HepG2 (cell line): ENCODE data around the gene ZNF629. TPM values are rescaled to one million over a fixed set of nuclear protein-coding genes. Genes with fewer than 3 reads are reported as not detected.
A peak's percentile ranks its signal among the peaks of the same experiment; 100 is the strongest.

Source experiments
- ATF7-NPFF ChIP-seq: sonication (generic); formaldehyde crosslinking; IDR thresholded peaks from 2 replicates; pipeline ENCODE4 v1.8.1; 2023; ENCODE audit warnings: mild to moderate bottlenecking, low read depth, missing genetic modification reagents, moderate library complexity
- ATRX ChIP-seq: sonication (generic); formaldehyde crosslinking; IDR thresholded peaks from 2 replicates; pipeline ENCODE4 v1.4.0; 2020; ENCODE audit warnings: missing genetic modification reagents, borderline replicate concordance
- BCL3 ChIP-seq: sonication (generic); formaldehyde crosslinking; IDR thresholded peaks from 2 replicates; pipeline ENCODE4 v1.5.1; 2020; ENCODE audit warnings: mild to moderate bottlenecking, missing genetic modification reagents, moderate library complexity
- HES4 ChIP-seq: sonication (generic); formaldehyde crosslinking; IDR thresholded peaks from 2 replicates; pipeline ENCODE4 v1.9.0; 2021; ENCODE audit warnings: mild to moderate bottlenecking, missing genetic modification reagents, borderline replicate concordance
- KLF11 ChIP-seq: IDR thresholded peaks from 2 replicates; pipeline ENCODE4 v1.6.1; 2016; ENCODE audit warnings: missing compliant biosample characterization
- NFE2 ChIP-seq: sonication (generic); formaldehyde crosslinking; IDR thresholded peaks from 2 replicates; pipeline ENCODE4 v1.4.0; 2020; ENCODE audit warnings: missing genetic modification reagents
- SATB2 ChIP-seq: sonication (generic); formaldehyde crosslinking; IDR thresholded peaks from 2 replicates; pipeline ENCODE4 v1.5.0; 2020; ENCODE audit warnings: missing genetic modification reagents
- TAF15 ChIP-seq: fragments of 200-400 bp; formaldehyde crosslinking; IDR thresholded peaks from one replicate; pipeline ENCODE4 v1.6.1; 2018; ENCODE audit warnings: mild to moderate bottlenecking, low read depth, low read length; ENCODE audit not compliant: poor library complexity, severe bottlenecking
- ZNF276 ChIP-seq: sonication (generic); formaldehyde crosslinking; IDR thresholded peaks from 2 replicates; pipeline ENCODE4 v1.4.0; 2020; ENCODE audit warnings: mild to moderate bottlenecking, low read depth, missing genetic modification reagents
- ZNF563 ChIP-seq: sonication (generic); formaldehyde crosslinking; IDR thresholded peaks from 2 replicates; pipeline ENCODE4 v1.8.0; 2022; ENCODE audit warnings: mild to moderate bottlenecking, moderate library complexity, missing genetic modification reagents
- ZNF672 ChIP-seq: sonication (generic); formaldehyde crosslinking; IDR thresholded peaks from 2 replicates; pipeline ENCODE4 v1.8.1; 2022; ENCODE audit warnings: missing genetic modification reagents
- ZSCAN31 ChIP-seq: sonication (generic); formaldehyde crosslinking; IDR thresholded peaks from 2 replicates; pipeline ENCODE4 v1.5.0; 2020; ENCODE audit warnings: low read depth, mild to moderate bottlenecking, missing genetic modification reagents
- polyA plus RNA-seq, 8 experiments: library from polyadenylated mRNA; depleted of rRNA in 3 of 8; stranded (reverse) in 7 of 8; unstranded in 1 of 8; fragments of >200 nt; fragmentation: Illumina TruSeq in 4 of 8; extraction: Trizol in 4 of 8; gene quantifications; 2 replicates each; pipeline versions ENCODE4 v1.2.1 to v1.2.3, GENCODE V29; 2011 to 2016; ENCODE audit warnings: low read depth in 4 of 8, missing spikeins in 1 of 8, mixed read lengths in 1 of 8; ENCODE audit not compliant: insufficient read depth in 1 of 8
- total RNA-seq, 5 experiments: library from RNA; depleted of rRNA; stranded (reverse); fragments of >200 nt; fragmentation: Illumina TruSeq; extraction: Trizol; gene quantifications; 2 replicates each; pipeline ENCODE4 v1.2.3, GENCODE V29; 2016; ENCODE audit warnings: low read depth in 1 of 5
- TF ChIP-seq, protein P1 (sequence below): sonication (generic); formaldehyde crosslinking; IDR thresholded peaks from one replicate; pipeline ENCODE4 v1.5.1; 2020; ENCODE audit warnings: mild to moderate bottlenecking, missing genetic modification reagents; ENCODE audit errors: not compliant biosample characterization
- TF ChIP-seq, protein P2 (sequence below): sonication (generic); formaldehyde crosslinking; IDR thresholded peaks from 2 replicates; pipeline ENCODE4 v1.4.0; 2020; ENCODE audit warnings: missing genetic modification reagents
- TF ChIP-seq, protein P3 (sequence below): sonication (generic); formaldehyde crosslinking; IDR thresholded peaks from 2 replicates; pipeline ENCODE4 v1.5.0; 2020; ENCODE audit warnings: missing genetic modification reagents, mild to moderate bottlenecking, borderline replicate concordance

The ZNF629 gene
- total and polyA plus RNA-seq, 2 of the 13 experiments (the other 11 are each of a cell fraction or from before 2014, with no cell fraction given): 6.1 to 16.5 TPM

GRCh38 chr16:30786115-30786935 lies 680 bp downstream of the ZNF629 start (continued):
- TF ChIP-seq, protein P1, sequence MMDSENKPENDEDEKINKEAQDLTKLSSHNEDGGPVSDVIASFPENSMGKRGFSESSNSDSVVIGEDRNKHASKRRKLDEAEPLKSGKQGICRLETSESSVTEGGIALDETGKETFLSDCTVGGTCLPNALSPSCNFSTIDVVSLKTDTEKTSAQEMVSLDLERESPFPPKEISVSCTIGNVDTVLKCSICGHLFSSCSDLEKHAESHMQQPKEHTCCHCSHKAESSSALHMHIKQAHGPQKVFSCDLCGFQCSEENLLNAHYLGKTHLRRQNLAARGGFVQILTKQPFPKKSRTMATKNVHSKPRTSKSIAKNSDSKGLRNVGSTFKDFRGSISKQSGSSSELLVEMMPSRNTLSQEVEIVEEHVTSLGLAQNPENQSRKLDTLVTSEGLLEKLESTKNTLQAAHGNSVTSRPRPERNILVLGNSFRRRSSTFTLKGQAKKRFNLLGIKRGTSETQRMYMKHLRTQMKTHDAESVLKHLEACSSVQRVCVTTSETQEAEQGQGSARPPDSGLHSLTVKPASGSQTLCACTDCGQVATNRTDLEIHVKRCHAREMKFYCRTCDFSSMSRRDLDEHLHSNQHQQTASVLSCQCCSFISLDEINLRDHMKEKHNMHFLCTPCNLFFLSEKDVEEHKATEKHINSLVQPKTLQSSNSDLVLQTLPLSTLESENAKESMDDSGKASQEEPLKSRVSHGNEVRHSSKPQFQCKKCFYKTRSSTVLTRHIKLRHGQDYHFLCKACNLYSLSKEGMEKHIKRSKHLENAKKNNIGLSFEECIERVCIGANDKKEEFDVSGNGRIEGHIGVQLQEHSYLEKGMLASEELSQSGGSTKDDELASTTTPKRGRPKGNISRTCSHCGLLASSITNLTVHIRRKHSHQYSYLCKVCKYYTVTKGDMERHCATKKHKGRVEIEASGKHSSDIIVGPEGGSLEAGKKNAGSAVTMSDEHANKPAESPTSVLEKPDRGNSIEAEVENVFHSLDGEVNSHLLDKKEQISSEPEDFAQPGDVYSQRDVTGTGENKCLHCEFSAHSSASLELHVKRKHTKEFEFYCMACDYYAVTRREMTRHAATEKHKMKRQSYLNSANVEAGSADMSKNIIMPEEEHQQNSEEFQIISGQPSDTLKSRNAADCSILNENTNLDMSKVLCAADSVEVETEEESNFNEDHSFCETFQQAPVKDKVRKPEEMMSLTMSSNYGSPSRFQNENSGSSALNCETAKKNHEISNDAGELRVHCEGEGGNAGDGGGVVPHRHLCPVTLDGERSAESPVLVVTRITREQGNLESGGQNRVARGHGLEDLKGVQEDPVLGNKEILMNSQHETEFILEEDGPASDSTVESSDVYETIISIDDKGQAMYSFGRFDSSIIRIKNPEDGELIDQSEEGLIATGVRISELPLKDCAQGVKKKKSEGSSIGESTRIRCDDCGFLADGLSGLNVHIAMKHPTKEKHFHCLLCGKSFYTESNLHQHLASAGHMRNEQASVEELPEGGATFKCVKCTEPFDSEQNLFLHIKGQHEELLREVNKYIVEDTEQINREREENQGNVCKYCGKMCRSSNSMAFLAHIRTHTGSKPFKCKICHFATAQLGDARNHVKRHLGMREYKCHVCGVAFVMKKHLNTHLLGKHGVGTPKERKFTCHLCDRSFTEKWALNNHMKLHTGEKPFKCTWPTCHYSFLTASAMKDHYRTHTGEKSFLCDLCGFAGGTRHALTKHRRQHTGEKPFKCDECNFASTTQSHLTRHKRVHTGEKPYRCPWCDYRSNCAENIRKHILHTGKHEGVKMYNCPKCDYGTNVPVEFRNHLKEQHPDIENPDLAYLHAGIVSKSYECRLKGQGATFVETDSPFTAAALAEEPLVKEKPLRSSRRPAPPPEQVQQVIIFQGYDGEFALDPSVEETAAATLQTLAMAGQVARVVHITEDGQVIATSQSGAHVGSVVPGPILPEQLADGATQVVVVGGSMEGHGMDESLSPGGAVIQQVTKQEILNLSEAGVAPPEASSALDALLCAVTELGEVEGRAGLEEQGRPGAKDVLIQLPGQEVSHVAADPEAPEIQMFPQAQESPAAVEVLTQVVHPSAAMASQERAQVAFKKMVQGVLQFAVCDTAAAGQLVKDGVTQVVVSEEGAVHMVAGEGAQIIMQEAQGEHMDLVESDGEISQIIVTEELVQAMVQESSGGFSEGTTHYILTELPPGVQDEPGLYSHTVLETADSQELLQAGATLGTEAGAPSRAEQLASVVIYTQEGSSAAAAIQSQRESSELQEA (CRISPR knock-in tag): no peak
- TF ChIP-seq HES4 (CRISPR knock-in tag) (peak; percentile 80; the same call in 1 of the 2 replicates), NFE2 (CRISPR knock-in tag) (no peak), ATF7-NPFF (CRISPR knock-in tag) (no peak), SATB2 (CRISPR knock-in tag) (no peak), BCL3 (CRISPR knock-in tag) (no peak), ATRX (CRISPR knock-in tag) (no peak), ZNF563 (CRISPR knock-in tag) (no peak; the same call in 1 of the 2 replicates), ZNF276 (CRISPR knock-in tag) (no peak), TAF15 (no peak), ZSCAN31 (CRISPR knock-in tag) (no peak), ZNF672 (peak; percentile 74; the same call in 1 of the 2 replicates), KLF11 (CRISPR knock-in tag) (no peak)
- TF ChIP-seq, protein P2, sequence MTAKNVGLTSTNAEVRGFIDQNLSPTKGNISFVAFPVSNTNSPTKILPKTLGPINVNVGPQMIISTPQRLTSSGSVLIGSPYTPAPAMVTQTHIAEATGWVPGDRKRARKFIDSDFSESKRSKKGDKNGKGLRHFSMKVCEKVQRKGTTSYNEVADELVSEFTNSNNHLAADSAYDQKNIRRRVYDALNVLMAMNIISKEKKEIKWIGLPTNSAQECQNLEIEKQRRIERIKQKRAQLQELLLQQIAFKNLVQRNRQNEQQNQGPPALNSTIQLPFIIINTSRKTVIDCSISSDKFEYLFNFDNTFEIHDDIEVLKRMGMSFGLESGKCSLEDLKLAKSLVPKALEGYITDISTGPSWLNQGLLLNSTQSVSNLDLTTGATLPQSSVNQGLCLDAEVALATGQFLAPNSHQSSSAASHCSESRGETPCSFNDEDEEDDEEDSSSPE (CRISPR knock-in tag): peak; percentile 40; the same call in 1 of the 2 replicates
- TF ChIP-seq, protein P3, sequence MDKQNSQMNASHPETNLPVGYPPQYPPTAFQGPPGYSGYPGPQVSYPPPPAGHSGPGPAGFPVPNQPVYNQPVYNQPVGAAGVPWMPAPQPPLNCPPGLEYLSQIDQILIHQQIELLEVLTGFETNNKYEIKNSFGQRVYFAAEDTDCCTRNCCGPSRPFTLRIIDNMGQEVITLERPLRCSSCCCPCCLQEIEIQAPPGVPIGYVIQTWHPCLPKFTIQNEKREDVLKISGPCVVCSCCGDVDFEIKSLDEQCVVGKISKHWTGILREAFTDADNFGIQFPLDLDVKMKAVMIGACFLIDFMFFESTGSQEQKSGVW (CRISPR knock-in tag): no peak
